Measurements from ENCODE around the gene ELP4.
"Not testable (repeated sequence)": the region's sequence is repeated elsewhere in the genome, so short reads cannot be mapped to it uniquely, and the experiment has no call there.

ELP4 gene

DNA sequence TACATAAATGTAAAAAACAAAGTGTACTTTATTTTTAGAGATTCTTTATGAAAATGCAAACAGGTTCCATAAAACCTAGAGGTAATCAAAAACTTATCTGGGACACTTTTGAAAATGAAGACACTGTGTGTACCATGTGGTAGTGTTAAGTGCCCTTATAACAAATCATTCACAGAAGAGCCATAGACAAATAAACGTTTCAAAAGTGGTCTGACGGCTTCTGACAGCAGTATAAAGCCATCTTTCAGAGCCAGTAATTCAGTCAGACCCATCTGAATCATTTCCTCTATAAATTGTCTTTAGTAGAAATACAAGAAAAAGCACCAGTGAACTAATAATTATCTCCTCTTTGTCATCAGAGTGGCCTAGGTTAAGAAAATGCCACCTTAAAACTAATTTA, 201.6 kb downstream of the ELP4 start:
- peak; percentile 58 for DNase-seq (ENCODE audit: low spot score)

DNA sequence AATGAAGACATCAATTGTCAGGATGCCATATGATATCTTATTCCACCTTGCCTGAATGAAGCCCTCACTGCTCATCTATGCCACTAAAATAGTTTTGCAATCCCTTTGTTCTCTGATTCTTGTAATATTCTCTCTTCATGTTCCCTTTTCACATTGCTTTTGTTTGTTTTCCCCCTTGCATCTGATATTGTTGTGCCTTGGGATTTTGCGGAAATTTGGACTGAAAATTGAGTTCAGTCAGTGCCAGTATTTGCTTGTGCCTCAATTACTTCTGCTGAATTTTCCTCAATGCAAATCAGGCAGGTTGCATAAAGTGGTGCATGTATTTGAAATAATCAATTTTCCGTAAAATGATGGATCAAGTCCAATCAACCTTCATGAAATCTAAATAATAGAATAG, 203.3 kb downstream of the ELP4 start:
- no peak for DNase-seq (ENCODE audit: low spot score)

DNA sequence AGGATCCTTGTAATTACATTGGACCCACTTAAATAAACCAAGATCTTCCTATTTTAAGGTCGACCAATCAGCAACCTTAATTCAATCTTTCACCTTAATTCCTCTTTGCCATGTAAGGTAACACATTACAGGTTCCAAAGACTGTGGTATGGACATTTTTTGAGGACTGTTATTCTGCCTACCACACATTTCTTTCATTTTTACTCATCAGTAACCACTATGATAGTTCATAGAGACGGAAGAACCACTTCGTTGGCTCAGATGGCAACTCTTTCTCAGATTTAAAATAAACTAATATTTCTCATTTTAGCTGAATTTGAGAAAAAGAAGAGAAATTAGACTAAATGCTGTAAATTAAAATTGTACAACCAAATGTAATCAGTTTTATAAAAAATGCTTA, 205.3 kb downstream of the ELP4 start:
- no peak for DNase-seq (ENCODE audit: low spot score)

DNA sequence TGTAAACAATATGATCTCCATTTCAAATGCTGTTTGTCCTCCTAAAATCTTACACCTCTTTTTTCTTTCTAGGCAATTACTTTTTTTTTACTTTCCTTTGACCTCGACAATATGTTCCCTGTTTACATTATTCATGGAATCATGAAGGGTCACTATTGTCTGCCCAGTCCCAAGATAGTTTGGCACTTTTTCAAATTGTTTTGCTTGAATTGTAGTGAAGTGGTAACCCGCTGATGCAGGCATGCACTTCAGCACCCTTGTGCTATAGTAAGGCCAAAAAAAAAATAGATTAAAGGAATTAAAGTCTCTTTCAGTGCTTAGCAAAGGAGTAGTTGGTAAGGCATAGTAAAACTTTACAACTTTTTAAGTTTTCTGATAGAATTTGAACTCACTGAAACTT, 210.7 kb downstream of the ELP4 start:
- DNase-seq (ENCODE audit: low spot score): peak; percentile 80

DNA sequence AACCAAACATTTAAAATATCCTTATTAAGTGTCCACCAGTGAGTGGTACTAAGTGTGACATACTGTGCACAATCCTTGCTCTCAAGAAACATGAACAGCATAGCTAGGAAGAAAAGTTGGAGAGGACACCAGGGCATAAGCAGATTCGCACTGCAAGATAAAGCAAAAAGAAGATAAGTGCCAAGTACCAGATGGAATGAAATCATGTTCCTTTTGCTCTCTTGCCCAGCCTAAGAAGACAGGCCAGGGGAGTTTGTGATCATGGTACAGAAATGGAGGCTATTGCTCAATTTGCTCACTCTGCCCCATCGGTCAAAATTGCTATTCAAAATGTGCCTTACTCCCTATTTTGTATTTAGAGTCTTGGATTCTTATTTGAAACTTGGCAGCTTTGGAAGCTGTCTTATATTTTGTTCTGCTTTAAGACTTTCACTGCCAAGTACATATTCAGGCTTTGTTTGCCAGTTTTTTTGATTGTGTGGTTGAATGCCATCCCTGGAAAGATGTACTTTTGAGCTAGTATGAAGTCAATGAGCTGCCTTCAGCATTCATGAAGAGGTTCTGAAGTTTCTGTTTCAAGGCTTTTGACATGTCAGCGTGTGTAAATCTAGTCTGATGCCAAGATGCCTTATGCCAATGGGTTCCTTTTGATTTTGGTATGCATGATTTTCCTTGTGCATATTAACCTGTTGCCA, 211.3 kb downstream of the ELP4 start:
- DNase-seq (ENCODE audit: low spot score): no peak

DNA sequence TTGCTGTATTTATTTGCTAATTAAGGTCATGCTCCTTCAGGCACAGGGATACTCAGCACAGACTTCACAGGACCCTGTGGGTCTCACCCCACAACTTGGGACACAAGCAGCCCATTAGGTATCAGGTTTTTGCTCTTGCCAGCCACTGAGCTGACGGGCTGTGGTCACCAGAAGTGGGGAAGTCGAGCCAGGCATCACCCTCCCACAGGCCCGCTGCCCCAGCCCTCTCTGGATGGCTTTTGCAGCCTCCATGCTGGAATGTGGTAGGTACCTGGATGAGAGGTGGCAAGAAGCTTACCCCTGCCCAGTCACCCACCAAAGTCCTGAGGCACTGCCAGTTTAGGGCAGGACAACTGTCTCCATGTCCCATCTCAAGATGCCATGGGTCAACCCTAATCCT, 213.2 kb downstream of the ELP4 start:
- DNase-seq (ENCODE audit: low spot score): no peak

DNA sequence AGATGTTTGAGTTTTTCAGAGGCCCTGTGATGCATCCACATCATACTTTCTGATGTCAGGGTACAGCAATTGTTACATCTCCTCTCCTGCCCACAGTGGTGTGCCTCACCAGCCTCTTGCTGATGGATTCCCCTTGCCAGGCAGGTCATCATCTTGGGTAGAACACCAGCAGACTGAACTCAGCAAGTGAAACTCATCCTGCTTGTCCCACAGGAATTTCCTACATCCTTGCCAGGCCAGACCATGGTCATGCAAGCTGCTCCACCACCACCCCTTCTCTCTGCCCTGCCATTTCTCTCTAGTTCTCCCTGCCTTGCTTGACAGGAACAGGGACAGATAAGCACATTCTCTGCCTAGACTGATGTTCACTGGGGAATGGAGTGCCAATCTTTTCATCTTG, 215.6 kb downstream of the ELP4 start:
- DNase-seq (ENCODE audit: low spot score): no peak

DNA sequence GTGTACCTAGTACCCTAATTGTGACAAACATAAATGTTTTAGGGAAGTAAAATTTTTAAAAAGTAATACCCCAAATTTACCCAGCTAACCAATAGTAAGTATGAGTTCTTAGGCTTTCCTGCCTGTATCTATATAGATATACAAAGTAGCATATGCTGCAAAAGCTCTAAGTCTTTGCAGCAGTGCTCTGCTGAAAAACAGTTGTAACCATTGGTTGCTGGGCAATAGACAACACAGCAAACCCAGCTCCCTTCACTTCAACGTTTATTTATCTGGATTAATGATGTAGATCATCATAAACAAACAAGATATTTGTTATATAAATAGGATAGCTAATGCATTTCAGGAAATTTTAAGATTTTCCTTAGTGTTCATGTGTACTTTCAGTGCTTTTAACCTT, 218.9 kb downstream of the ELP4 start:
- DNase-seq (ENCODE audit: low spot score): no peak

DNA sequence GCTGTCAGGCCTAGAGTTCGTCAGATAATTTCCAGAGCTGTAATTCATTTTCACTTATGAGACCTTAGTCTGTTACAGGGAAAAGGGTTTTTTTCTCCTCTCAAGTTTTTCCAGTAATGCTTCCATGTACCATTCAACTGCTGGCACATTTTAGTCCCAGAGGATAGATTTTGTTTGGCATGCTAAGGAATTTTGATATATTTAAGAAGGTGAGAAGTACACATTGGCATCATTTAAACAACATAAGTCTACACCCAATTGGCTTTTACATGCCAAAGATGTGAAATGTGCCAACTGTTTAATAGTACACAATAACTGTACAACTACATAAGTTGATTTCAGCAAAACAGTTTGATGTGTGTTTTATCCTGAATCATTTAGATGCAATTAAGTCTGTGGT, 230.6 kb downstream of the ELP4 start:
- DNase-seq (ENCODE audit: low spot score): no peak

DNA sequence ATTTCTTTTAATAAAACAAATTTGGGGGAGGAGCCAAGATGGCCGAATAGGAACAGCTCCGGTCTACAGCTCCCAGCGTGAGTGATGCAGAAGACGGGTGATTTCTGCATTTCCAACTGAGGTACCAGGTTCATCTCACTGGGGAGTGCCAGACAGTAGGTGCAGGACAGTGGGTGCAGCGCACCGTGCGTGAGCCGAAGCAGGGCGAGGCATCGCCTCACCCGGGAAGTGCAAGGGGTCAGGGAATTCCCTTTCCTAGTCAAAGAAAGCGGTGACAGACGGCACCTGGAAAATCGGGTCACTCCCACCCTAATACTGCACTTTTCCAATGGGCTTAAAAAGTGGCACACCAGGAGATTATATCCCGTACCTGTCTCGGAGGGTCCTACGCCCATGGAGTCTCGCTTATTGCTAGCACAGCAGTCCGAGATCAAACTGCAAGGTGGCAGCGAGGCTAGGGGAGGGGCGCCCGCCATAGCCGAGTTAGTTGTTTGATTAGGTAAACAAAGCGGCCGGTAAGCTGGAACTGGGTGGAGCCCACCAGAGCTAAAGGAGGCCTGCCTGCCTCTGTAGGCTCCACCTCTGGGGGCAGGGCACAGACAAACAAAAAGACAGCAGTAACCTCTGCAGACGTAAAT, 231.3 kb downstream of the ELP4 start:
- not testable (repeated sequence) for DNase-seq (ENCODE audit: low spot score)

DNA sequence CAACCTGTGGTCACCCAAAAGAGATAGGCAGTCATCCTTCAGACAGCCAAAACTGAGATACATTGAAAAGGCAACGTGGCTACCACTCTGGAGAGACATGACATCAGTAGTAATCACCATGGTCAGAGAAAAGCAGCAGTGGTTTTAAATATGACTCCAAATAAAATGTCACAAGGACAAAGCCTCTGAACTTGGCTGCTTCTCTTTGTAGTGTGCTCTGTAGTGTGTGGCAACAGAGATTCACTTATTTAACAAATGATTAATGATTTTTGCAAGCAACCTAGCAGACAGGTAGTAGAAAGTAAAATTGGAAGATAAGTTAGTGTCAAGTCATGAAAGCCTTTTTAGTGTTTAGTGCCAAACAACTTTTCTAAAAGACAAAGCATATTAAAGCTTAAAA, 238.0 kb downstream of the ELP4 start:
- no peak for DNase-seq (ENCODE audit: low spot score)

DNA sequence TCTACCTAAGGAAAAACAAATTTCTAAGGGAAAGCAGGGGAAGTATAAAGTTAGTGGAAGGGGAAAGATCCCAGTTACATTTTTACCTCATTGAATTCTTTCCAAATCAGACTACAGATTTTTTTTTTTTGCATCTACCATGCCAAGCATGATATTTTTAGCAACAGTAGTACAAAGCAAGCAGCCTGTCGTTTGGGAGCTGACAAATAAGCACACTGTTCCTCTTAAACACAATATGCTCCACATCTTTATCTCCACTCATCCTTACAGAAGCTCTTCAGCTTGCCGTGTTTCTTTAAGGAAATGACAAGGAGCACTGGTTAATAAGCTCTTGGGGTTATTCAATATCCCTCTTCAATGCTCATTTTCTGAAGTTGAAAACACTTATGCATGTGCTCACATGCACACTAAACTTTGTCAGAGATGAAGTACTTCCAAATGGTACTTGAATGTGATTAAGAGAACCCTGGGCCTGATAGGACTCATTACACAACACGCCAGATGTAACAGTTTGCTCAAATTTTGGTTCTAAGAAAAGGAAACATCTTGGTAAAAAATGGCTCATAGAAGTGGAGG, 247.8 kb downstream of the ELP4 start:
- DNase-seq (ENCODE audit: low spot score): no peak

DNA sequence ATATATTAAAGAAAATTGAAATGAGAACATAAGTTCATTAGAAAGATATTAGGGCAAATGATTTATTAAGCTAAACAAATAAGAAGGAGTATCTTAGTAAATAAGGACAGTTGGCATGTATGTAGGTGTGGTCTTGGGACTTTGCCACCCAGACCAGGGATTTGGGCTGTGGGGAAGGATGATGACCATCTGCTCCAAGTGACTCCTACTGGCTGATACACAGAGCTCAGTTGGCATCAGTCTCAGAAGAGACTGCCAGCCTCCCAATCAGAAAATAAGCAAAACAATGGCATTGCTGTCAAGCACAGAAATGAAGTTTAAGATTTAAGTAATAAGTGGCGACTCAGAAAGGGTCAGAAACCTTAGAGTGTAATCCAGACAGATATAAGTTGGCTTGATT, 252.1 kb downstream of the ELP4 start:
- no peak for DNase-seq (ENCODE audit: low spot score)

DNA sequence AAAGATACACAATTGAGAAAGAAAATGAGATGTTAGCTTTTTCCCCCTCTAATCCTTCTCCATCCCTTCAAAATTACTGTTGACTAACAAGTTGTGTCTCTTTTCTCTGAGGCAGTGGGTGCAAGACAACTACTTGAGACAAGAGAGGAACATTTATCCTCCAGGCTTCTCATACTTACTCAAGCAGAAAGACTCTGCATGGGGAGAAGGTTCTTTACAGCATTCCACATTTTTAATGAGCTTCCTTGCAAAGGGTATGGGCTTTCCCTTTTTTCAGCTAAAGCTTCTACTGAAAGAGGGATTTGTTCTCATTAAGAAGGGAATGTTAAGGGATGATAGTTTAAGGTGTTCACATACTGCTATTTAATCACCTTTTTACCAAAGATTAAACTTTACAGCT, 253.7 kb downstream of the ELP4 start:
- no peak for DNase-seq (ENCODE audit: low spot score)

DNA sequence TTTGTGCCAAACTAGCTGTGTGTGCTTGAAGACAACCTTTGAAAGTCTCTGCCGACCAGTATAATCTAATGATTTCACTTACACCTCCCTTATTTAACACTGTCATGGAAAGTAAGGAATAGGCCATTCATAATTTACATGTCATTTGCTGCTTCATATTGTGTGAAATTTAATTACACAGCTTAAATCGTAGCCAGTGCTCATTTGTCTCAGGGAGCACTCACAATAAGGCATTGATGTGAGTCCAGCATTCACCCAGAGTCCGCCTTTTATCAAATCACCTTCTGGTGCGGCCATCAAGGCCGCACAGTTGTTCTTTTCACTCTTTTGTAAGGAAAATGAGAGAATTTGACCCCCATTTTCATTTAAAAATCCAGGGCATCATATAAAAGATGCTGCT, 254.7 kb downstream of the ELP4 start:
- no peak for DNase-seq (ENCODE audit: low spot score)

DNA sequence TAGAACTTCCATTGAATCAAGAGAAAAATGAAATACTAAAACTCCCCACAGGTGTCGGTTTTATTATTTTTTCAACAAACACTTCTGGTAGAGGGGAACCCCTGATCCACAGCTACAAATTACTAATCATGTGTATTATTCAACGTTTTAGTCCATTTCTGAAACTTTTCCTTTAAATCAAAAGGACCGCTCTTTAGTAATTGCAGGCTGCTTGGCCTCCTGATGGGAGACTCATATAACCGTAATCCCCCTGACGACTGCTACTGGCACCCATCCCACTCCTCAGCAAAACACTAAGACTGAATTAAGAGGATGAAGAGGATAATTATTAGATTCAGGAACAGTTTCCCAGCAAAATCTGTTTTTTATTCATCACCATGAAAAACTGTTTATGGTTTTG, 255.2 kb downstream of the ELP4 start:
- no peak for DNase-seq (ENCODE audit: low spot score)

DNA sequence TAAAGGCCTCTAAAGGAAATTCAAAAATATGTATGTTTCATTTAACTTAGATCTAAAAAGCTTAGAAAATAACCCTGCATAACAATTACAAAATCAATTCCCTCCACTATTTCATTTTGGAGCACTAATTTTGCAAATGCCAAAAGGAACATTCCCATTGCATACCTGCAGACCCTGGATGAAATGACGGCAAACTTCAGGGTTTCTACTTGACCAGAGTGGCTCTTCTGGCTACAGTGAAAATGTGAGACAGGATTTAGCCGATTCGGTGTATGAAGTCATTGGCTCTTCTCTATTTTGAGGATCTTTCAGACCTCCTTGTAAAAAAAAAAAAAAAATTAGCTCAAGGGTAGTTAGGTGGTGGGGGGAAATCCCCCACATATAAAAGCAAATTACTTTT, 257.5 kb downstream of the ELP4 start:
- DNase-seq (ENCODE audit: low spot score): no peak

DNA sequence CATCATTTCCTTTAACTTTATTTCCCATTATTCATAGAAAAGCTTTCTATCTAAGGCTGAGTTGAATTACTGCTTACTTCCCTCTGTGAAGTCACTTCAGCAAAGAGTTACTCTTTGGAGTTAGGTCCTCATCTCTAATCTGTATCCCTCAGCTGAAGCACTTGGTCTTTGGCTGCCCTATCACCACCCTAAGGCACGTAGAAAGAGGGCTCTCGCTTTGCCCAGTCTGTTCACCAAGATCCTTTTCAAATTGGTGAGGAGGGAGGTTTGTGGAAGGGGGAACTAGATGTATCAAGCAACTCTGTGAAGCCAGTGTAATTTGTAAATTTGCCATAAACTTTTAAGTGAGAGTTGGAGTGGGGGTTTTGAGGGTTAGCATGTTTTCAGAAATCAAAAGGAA, 258.1 kb downstream of the ELP4 start:
- no peak for DNase-seq (ENCODE audit: low spot score)

DNA sequence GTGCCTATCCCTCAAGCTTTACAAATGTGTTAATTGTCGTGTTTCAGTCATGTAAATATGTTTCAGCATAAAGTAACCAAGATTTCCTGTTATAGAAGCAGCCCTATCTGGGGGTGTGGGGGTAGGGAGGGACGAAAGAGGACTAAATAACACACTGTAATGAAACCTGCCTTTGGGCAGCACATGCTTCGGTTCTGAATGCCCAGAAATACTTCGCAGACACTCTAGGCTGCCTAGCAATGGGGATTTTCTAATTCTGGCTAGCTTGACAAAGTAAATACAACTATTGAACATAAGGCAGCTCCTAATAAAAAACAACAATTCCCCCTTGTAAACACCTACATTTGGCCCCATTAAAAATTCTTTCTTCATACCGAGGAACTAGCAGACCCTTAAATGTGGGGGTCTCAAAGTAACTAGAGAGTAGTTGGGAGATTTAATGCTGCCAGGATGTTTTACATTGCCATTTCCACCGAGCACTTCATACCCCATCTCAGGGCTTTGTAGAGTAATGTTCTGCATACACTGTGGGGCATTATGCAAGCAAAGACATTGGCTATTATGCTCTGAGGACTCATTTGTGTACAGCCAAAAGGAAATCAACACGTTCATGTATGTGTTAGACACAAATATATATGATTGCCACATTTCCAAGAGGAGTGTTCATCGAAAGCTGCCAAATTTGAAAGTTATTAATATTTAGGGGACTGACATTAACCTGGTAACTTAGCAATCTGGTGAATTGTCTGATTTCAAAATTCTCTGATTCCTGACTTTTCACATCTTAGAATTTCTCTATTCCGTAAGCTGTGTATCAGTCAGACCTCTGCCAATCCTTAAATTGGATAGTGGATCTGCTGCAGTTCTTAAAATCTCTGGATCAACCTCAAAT, 259.4 kb downstream of the ELP4 start:
- DNase-seq (ENCODE audit: low spot score): no peak

DNA sequence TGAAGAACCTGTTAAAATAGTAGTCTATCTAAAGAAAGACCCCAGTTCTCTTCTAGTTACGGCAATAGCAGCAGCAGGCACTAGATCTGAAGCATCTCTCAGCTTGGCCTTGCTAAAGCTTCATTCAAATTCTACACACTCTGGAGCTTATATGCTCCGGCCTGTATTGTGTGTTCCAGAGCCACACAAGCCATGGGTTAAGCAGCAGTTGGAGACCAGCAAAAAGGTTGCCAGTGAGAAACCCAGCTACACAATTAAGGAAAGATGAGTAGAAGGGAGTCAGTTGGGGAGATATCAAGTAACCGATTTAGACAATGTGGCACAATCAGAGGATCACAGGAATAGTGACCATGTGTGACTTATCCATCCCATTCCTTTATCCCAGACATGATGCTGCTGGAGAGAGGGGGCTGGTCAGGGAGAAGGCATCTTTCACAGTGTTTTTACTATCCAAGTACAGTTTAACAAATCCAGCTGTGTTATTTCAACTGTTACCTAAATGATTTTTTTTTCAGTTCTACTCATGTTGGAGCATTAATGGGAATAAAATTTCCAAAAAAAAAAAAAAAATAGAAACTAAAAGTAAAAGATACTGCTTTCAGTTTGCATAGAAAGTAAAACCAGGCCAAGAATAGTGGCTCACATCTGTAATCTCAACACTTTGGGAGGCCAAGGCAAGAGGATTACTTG, 260.6 kb downstream of the ELP4 start:
- no peak for DNase-seq (ENCODE audit: low spot score)

DNA sequence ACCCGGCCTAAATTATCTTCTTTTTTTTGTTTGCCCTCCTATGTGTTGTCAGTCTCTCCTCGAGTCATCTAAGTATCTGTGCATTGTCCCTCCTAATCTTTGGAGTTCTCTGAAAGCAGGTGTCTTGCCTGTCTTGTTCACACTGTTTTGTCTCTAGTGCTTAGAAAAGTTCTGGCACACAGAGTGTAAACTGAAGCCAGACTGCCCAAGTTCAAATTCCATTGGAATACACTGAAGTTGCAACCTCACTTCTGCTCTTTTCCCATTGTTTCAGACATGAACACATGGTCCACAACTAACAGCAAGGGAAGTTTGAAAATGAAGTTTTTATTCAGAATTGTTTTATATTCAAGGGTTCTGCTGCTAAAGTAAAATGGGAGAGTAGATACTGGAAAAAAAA, 262.8 kb downstream of the ELP4 start:
- no peak for DNase-seq (ENCODE audit: low spot score)

DNA sequence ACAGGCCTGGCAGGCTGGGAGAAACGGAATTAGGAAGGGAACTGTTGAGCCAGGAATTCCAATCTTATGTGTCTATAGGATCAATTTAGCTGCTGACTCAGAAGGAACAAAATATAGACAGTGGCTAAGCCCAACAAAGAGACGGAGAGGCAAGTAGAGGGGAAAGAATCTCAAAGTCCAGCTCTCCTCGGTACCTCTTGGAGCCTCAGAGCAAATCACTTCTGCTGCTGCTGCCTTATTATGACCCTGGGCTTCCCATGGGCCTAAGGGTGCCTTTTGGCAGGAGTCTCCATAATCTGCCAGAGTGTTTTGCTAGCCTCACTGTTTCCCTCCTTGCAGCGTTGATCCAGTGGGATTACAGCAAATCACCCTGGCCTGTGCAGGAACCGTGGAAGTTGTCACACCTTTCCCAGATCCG, 269.8 kb downstream of the ELP4 start:
- DNase-seq (ENCODE audit: low spot score): no peak
